Dendritic cell treated with granulocyte-macrophage colony-stimulating factor and Interleukin-4, amounts not matched to agents 40 ng/mL and 50 ng/mL, for 4 days (primary cell): ENCODE measurements around the gene TRAPPC14.
"Not testable (repeated sequence)": the region's sequence is repeated elsewhere in the genome, so short reads cannot be mapped to it uniquely, and the experiment has no call there.

ENCODE experiments used
- H3K27ac Mint-ChIP-seq: one replicate; pipeline ENCODE4 v1.8.0; 2022; ENCODE audit warnings: mild to moderate bottlenecking, mixed read lengths
- H3K27me3 Mint-ChIP-seq: one replicate; pipeline ENCODE4 v1.8.0; 2022; ENCODE audit warnings: mild to moderate bottlenecking, mixed read lengths
- H3K36me3 Mint-ChIP-seq: one replicate; pipeline ENCODE4 v1.8.0; 2022; ENCODE audit warnings: low read depth, mixed read lengths
- H3K4me1 Mint-ChIP-seq: one replicate; pipeline ENCODE4 v1.8.0; 2022; ENCODE audit warnings: low read depth, mixed read lengths
- H3K4me3 Mint-ChIP-seq: one replicate; pipeline ENCODE4 v1.8.0; 2022; ENCODE audit warnings: mild to moderate bottlenecking, moderate library complexity, mixed read lengths
- H3K9me3 Mint-ChIP-seq: one replicate; pipeline ENCODE4 v1.8.0; 2022; ENCODE audit warnings: mixed read lengths
- intact Hi-C: fragments of 100-400 bp; cut with micrococcal nuclease; formaldehyde crosslinking; loops from one replicate; pipeline ENCODE4 v1.15.0; 2022

The TRAPPC14 gene

GRCh38 chr7:100182616-100183015 is 24.1 kb upstream of the TRAPPC14 start:
- H3K36me3 Mint-ChIP-seq, H3K27ac Mint-ChIP-seq, intact Hi-C loops, H3K4me3 Mint-ChIP-seq, H3K9me3 Mint-ChIP-seq: not testable (repeated sequence)
- Mint-ChIP-seq H3K27me3 (peaks cover 39% of the 10 kb centered on the region), H3K4me1 (peaks cover 11% of the 10 kb centered on the region)

DNA sequence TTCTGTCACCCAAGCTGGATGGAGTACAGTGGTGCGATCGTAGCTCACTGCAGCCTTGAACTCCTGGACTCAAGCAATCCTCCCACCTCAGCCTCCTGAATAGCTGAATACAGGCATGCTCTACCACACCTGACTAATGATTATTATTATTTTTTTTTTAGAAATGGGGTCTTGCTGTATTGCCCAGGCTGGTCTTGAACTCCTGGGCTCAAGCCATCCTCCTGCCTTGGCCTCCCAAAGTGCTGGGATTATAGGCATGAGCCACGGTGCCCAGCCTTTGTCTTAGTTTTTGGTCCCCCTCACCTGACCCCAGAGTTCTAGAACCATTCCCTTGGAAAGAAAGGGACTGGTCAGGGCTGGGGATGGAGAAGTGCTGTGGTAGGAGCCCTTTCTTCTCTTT is 21.6 kb upstream of the TRAPPC14 start:
- peaks cover 58% of the 10 kb centered on the region for H3K27me3 Mint-ChIP-seq
- H3K36me3 Mint-ChIP-seq, H3K4me3 Mint-ChIP-seq, H3K9me3 Mint-ChIP-seq, intact Hi-C loops, H3K27ac Mint-ChIP-seq: not testable (repeated sequence)
- peaks cover 26% of the 10 kb centered on the region for H3K4me1 Mint-ChIP-seq

GRCh38 chr7:100177045-100178001 is 18.8 kb upstream of the TRAPPC14 start, which contains the start of the genes GPC2 and STAG3:
Gene GPC2, minus strand, starts transcription at chr7:100177381. Its CDS starts 182 bp downstream, at chr7:100177199.
Gene STAG3, plus strand, starts transcription at chr7:100177918. Its CDS starts 2,639 bp downstream, at chr7:100180557.
- H3K4me3 Mint-ChIP-seq, result peak within 1 kb of the TSS; percentile 68
- intact Hi-C loops, result loop anchor here (1.0 kb wide), 1 partner anchor 29 kb away; the partner anchor contains the start of gene LAMTOR4
- H3K36me3 Mint-ChIP-seq, result no peaks in the 10 kb centered on the region
- peaks cover 26% of the 10 kb centered on the region for H3K4me1 Mint-ChIP-seq
- H3K27ac Mint-ChIP-seq, result peak within 1 kb of the TSS; percentile 60
- H3K9me3 Mint-ChIP-seq, result no peaks in the 10 kb centered on the region
- H3K27me3 Mint-ChIP-seq, result peaks cover 74% of the 10 kb centered on the region

DNA sequence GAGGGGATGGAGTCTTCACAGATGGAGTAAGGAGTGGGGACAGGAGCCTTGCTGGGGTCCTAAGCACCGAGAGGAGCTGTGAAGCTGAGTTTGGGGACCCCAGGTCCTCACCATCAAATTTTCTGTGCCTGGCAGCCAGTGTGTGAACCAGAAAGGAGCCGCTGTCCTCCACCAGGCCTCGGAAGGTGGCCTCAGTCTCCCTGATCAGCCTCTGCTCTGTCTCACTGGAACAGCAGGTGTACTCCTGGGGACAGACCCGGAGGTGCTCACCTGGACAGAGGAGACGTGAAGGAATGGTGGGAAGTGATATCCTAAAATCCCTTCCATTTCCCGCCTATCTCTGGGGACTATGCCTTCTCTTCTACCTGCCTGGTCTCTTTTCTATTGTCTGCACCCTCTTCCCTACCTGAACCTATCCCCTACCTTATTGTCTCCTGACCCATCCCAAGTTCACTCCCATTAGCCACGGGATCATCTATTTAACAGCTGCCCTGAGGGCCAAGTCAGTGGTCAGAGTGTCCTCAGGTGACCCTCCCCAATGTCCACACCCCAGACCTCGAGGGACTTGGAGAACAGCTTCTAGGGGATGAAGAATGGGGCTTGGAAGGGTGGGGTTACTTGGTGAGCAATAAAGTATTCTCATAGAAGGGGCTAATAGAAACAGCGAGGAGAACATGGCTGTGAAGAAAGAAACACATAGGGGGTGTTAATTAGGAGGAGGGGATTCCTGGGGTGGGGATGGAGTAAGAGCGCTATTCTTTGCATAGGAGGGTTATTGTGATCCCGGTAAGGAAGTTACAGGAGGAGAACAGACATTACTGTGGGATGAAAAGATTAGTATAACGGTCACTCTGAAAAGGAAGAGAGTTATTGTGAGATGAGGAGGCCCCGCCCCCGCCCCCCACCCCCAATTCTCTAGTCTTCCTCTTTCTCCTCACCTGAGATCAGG is 17.8 kb upstream of the TRAPPC14 start:
- Mint-ChIP-seq H3K4me1 (peaks cover 31% of the 10 kb centered on the region), H3K27ac (no peak overlapping the region), H3K9me3 (no peaks in the 10 kb centered on the region), H3K4me3 (peak overlapping the region; percentile 68), H3K36me3 (no peaks in the 10 kb centered on the region), H3K27me3 (peaks cover 72% of the 10 kb centered on the region)
- intact Hi-C loops, result loop anchor here (1.0 kb wide), 1 partner anchor 28 kb away; the partner anchor contains the start of gene LAMTOR4

- Mint-ChIP-seq H3K4me3 (no peak overlapping the region), H3K4me1 (peaks cover 29% of the 10 kb centered on the region), H3K9me3 (no peaks in the 10 kb centered on the region), H3K36me3 (no peaks in the 10 kb centered on the region), H3K27me3 (peaks cover 72% of the 10 kb centered on the region), H3K27ac (no peak overlapping the region)
- intact Hi-C loops, result no loop called here
Measured at GRCh38 chr7:100175296-100175935, 16.9 kb upstream of the TRAPPC14 start.

DNA sequence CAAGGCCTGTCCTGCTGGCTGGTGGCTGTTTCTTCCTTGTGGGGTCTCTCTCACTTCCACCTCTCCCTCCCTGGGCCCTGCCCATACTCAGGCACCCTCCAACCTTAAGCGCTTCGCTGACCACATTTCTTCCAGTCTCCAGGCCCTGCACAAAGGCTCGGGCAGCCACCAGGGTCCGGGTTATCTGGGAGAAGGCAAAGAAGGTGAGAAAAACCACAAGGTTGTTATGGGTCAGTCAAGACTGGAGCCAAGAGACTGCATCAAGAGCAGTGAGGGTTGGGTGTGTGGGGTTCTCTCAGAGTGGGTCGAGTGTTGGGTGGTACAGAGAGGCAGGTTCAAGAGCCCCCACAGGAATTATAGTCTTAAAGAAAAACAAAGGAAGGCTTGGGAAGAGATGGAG is 16.1 kb upstream of the TRAPPC14 start:
- H3K36me3 Mint-ChIP-seq, result no peaks in the 10 kb centered on the region
- no peaks in the 10 kb centered on the region for H3K9me3 Mint-ChIP-seq
- no peak overlapping the region for H3K27ac Mint-ChIP-seq
- intact Hi-C loops, result no loop called here
- peaks cover 73% of the 10 kb centered on the region for H3K27me3 Mint-ChIP-seq
- H3K4me1 Mint-ChIP-seq, result peaks cover 28% of the 10 kb centered on the region
- H3K4me3 Mint-ChIP-seq, result no peak overlapping the region

DNA sequence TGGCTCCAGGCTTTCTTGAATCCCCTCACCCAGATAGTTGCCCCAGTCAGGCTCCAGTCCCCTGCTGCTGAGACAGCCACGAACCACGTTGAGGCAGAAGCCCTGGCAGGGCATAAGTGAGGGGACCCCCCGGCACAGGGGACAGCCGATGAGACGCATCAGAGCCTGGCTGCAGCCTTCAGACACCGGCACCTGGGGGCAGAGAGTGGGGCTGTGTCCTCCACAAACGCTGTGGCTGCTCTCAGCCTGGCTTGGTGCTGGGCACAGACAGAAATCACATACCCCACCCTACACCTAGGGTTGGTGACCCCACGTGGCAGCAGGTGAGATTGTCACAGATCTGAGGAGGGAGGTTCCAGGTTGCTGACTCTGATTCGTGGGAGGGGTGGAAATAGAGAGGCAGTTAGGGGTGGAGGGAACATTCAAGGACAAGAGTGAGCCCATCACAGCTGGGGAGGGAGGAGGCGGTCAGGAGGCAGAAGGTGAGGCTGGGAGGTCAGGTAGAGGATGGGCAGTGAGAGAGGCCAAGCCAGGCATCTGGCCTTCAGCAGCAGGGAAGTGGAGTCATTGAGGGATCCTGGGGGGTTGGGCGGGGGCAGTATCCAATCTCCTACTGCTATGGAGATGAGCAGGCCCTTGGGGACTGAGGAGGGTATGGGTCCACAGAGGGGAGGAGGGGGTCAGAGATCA is 15.4 kb upstream of the TRAPPC14 start:
- Mint-ChIP-seq H3K4me1 (peaks cover 28% of the 10 kb centered on the region), H3K4me3 (no peak overlapping the region), H3K36me3 (no peaks in the 10 kb centered on the region), H3K27ac (no peak overlapping the region), H3K27me3 (peaks cover 74% of the 10 kb centered on the region), H3K9me3 (no peaks in the 10 kb centered on the region)
- intact Hi-C loops, result no loop called here

GRCh38 chr7:100171840-100172239 is 13.3 kb upstream of the TRAPPC14 start:
- peaks cover 39% of the 10 kb centered on the region for H3K4me1 Mint-ChIP-seq
- no peaks in the 10 kb centered on the region for H3K36me3 Mint-ChIP-seq
- H3K27me3 Mint-ChIP-seq, result peaks cover 82% of the 10 kb centered on the region
- no peak overlapping the region for H3K27ac Mint-ChIP-seq
- intact Hi-C loops, result no loop called here
- peak overlapping the region; percentile 27 for H3K4me3 Mint-ChIP-seq
- H3K9me3 Mint-ChIP-seq, result no peaks in the 10 kb centered on the region

GRCh38 chr7:100171087-100171681 is 12.7 kb upstream of the TRAPPC14 start:
- Mint-ChIP-seq H3K36me3 (no peaks in the 10 kb centered on the region), H3K27me3 (peaks cover 82% of the 10 kb centered on the region), H3K4me3 (no peak overlapping the region), H3K4me1 (peaks cover 39% of the 10 kb centered on the region), H3K27ac (no peak overlapping the region), H3K9me3 (no peaks in the 10 kb centered on the region)
- intact Hi-C loops, result no loop called here

DNA sequence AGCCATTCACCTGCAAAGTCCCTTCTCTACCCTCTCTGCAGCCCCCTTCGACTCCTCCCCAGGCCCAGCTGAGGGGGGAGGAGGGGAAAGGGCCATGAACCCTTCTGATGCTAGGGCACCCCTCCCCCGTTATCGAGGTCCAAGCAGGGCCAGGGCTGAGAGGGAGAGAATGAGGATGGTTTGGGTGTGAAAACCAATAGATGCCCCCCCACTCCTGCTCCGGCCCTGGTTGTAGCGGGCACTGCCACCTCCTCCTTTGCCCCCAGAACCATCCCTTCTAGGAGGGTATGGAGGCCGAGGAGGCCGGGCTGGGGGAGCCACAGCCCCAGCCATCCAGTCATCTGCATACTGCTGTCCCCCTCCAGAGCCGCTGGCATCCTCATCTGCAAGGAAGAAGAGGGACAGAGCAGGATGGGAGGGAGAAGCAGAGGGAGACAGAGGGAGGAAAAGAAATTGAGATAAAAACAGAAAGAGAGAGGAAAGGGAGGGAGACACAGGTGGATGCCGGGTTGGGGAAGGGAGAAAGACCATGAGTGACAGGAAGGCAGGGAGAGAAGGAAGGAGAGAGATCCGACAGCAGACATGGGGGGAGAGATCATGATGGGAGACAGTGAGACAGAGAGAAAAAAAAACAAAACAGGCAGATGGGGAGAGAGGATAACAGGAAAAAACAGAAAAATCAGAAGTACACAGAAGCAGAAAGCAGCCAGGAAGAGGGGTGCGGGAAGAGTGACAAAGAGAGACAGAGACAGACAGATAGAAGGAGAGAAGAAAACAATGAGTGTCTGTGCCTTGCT is 11.8 kb upstream of the TRAPPC14 start:
- no peaks in the 10 kb centered on the region for H3K36me3 Mint-ChIP-seq
- H3K27me3 Mint-ChIP-seq, result peaks cover 83% of the 10 kb centered on the region
- H3K4me1 Mint-ChIP-seq, result peaks cover 39% of the 10 kb centered on the region
- no peak overlapping the region for H3K4me3 Mint-ChIP-seq
- intact Hi-C loops, result no loop called here
- no peaks in the 10 kb centered on the region for H3K9me3 Mint-ChIP-seq
- no peak overlapping the region for H3K27ac Mint-ChIP-seq

DNA sequence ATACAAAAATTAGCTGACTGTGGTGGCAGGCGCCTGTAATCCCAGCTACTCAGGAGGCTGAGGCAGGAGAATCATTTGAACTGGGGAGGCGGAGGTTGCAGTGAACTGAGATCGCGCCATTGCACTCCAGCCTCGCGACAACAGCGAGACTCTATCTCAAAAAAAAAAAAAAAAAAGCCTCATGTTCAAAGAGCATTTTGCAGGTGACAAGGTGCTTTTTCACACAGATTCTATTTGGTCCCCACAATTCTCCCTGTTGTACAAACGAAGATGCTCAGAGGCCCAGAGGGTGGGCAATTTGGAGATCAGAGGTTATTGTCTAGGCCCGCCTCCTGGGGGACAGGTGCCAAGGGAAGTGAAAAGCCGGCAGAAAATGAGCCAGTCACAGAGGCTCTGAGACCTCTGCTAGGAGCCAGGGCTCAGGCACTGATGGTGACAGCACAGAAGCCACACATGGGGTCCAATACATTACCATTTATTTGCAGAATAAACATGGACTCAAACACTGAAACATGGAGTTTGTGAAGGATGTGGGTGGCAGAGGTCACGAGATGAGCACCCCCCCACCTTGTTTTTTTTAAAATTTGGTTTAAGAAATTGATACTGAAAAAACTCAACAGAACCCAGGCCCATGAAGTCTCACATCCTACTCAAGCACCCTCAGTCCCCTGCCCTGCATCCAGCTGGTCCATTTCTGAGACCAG is 10.8 kb upstream of the TRAPPC14 start:
- H3K4me1 Mint-ChIP-seq, result peaks cover 39% of the 10 kb centered on the region
- no peak overlapping the region for H3K27ac Mint-ChIP-seq
- no peak overlapping the region for H3K4me3 Mint-ChIP-seq
- intact Hi-C loops, result no loop called here
- peaks cover 83% of the 10 kb centered on the region for H3K27me3 Mint-ChIP-seq
- H3K9me3 Mint-ChIP-seq, result no peaks in the 10 kb centered on the region
- H3K36me3 Mint-ChIP-seq, result no peaks in the 10 kb centered on the region

DNA sequence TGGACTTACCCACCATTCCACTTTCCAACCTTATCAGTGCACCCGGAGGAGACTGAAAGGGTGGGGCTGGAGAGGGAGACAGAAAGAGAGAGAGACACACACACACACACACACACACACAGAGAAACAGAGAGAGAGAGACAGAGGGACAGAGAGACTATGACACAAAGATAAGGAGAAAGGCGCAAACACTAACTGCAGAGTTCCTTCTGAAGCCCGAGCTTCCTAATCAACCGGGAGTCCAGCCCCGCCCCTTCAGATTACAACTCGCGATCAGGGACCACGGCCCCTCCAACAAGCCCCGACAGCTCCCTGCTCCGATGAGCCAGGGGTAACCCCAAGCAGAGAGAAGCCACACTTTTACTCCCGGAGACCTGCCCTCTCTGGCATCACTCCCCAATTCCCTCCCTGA is 9.4 kb upstream of the TRAPPC14 start:
- intact Hi-C loops, result no loop called here
- Mint-ChIP-seq H3K27me3 (peaks cover 82% of the 10 kb centered on the region), H3K9me3 (no peaks in the 10 kb centered on the region), H3K36me3 (no peaks in the 10 kb centered on the region), H3K4me3 (peak overlapping the region; percentile 67), H3K27ac (peak overlapping the region; percentile 64), H3K4me1 (peaks cover 39% of the 10 kb centered on the region)
